GM19238 (cell line): ENCODE results near the gene CDSN.
"Not testable (repeated sequence)": the region's sequence is repeated elsewhere in the genome, so short reads cannot be mapped to it uniquely, and the experiment has no call there.

ENCODE experiments used
- DNase-seq: peaks from one replicate; pipeline ENCODE4 v3.0.0; 2011; ENCODE audit warnings: low spot score; ENCODE audit not compliant: insufficient read length

CDSN gene

GRCh38 chr6:31120151-31120915 is at the start of gene CDSN:
Gene CDSN, minus strand, starts transcription at chr6:31120446. Its CDS starts 27 bp downstream, at chr6:31120419.
- no peak for DNase-seq

DNA sequence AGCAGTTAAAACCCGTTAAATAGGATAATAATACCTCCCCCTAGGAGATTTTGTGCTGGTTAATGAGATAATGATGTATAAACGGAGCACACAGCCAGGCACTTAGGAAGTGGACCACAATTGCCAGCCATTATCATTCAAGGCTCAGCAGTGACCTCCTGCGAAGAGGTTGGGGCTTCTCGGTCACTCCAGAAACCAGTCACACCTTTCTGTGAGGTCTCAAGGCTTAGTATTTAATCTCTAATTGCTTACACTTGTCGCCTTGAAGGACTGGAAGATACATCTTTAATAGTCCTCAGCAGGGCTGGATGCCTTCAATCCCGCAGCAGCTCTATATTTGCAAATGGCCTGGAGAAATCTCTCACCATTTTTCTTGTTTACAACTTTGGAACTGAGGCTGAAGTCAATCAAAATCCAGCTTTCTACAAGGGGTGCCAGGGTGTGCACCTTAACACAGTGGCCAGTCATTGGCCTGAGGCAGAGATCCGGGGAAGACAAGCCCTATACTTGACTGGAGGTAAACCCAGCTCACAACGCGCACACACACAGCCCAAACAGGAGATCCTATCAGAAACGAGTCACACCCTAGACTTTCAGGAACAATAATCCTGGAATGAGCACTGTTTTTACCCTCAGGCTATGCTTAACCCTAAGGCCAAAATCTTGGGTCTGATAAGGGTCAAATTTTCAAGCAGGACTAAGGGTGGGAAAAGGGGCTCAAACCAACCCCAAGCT is 49.0 kb upstream of the CDSN start:
- DNase-seq, result no peak

DNA sequence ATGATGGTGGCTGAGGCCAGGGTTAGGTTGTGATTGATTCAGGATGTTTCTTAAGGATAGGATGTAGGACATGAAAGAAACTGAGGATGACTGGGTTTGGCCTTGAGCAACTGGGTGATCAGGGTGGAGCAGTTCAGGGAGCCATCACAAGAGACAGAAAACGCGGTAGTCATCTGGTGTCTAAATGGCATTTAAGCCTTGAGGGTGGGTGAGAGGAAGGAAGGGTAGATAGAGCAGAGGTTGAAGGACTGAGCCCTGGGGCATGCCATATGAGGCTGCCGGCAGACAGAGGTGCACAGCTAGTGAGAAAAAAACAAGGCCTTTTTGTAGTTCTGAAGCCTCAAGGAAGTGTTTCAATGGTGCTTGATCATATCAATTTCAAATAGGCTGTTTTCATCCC is 48.4 kb upstream of the CDSN start:
- no peak for DNase-seq

DNA sequence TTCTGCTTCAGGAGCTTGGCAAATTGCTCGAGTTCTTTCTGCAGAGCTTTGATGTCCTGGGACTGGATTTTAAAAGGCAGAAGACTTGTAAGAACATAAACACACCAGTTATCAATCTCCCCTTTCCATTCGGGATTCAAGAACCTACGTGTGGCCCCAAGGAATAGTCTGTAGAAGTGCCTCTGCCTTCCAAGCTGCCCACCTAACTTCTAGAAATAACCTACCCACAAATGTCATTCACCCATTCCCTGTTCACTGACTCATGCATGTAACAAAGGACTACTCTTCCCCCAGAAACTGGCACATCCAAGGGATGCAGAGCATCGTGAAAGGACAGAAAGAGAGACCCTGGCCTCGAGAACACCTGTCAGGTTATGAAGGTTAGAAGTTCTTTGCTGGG is 45.7 kb upstream of the CDSN start:
- DNase-seq, result no peak

- not testable (repeated sequence) for DNase-seq
Measured at GRCh38 chr6:31165064-31165832, 45.0 kb upstream of the CDSN start.

GRCh38 chr6:31164475-31165063 is 44.3 kb upstream of the CDSN start:
- not testable (repeated sequence) for DNase-seq

GRCh38 chr6:31163922-31164321 is 43.7 kb upstream of the CDSN start:
- no peak for DNase-seq

DNA sequence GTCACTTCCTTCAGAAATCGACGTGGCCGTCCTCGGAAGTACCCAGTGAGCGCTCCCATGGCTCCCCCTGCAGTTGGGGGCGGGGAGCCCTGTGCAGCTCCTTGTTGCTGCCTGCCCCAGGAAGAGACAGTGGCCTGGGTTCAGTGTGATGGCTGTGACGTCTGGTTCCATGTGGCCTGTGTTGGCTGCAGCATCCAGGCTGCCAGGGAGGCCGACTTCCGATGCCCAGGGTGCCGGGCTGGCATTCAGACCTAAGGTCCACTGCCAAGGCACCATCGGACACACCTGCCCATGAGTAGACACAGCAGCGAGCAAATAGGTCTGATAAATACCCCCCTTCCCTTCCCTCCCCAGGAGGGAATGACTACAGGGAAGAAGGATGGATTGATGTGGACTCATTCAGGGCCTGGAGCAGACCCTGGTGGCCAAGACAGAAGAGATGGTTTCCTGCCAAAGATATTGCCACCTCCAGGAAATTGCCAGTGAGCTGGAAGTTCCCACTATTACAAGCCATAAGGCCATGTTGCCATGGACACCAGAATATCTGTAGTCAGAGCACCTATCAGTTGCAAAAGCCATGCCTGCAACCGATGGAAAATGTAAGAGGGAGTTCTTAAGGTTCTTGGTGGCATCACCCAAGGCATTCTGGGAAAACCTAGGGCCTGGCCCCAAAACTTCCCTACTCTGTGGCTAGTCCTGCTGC is 42.4 kb upstream of the CDSN start:
- no peak for DNase-seq

- no peak for DNase-seq
Measured at GRCh38 chr6:31161216-31162126, 41.2 kb upstream of the CDSN start.

DNA sequence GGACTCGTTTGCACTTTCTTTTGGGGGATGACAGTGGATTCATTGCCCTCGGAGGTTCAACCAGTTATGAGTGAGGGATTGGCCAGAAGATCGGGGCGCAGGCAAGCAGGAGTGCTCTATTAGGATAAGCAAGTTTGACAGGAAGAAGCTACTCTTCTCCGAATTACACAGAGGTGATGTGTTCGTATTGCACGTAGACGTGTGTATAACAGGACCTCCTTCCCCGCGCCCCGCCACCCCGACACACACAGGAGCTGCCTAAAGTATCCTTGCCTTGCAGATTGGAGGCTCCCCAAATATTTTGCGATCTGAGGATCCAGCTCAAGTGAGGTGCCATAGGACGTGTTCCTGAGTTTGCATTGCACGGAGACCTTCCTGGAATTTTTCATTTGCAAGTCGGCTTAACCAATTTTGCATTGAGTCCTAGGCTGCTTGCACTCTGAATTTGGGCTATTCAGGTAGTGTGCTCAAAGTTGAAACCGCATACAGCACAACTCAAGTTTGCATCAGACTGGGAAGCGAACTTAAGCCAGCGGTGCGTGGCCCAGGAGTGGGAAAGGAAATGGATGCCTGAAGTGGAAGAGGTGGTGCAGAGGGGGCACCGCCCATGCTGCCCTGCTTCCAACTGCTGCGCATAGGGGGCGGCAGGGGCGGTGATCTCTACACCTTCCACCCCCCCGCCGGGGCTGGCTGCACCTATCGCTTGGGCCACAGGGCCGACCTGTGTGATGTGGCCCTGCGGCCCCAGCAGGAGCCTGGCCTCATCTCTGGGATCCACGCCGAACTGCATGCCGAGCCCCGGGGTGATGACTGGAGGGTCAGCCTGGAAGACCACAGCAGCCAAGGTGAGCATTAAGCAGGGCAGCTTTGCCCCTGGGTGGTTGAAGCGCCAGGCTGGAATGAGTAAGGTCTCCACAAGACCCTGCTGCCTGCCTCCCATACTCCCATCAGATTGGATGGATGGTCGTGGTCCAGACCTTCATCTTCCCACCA is 38.9 kb upstream of the CDSN start:
- no peak for DNase-seq

DNA sequence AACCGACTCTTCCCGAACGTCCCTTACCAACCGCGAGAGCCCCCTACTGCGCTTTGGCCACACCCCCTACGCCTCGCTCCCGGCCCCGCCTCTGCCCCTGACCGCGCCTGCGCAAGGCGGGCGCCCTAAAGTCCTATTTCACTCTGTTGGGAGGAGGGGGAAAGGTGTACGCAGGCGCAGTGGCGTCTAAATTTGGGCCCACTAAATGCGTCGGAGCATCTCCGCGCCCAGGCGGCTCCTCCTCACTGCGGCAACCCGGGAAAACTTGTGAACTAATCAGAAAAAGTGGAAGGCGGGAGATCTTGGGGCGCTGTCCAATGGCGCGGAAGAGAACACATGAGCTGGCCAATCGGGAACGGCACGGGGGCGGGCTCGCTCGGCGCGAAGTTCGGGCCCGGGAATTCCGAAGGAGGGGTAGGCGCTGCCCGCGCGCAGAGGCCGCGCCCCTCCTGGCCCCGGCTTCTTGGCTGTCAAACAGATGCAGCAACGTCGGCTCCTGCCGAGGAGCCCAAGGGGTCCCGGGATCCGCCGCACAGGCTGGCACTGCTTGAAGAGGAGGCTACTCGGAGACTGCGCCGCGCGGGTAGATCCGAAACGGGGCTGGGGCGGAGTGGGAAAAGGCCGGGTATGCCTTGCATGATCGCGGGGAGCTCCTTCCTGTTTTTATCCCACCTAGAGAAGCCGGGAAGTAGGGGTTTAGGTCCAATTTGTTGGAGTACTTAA is 38.1 kb upstream of the CDSN start, which contains the start of gene TCF19:
Gene TCF19, plus strand, starts transcription at position 450 of the 723 bp plus-strand sequence. CDS start 881 bp downstream, outside the sequence.
- DNase-seq, result peak; percentile 97

DNA sequence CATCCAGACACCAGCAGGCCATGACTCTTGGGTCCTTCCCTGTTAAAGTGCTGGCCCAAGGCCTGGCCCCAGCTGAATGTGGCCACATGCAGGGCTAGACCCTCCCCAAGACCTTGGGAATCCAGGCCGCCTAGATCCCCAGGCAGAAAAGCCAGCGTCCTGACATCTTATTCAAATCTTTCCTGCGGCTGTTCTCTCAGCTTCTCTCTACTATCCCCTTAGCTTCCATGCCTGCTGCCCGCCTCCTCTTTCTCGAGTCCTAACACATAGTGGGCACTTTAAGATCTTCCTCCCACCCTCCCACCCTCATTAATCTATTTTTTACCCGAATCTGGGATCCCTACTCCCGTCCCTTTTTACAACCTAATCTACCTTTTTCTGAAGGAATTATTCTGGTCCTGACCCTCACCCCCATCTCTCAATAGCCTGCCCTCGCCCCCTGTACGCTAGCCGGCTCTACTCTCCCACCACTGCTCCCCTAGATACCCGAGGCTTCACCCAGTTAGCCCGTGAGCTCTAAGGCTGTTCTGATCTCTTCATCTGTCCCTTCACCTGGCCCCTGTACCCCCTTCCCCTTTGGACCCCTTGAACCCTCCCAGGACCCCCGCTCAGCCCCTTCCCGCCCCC is 37.4 kb upstream of the CDSN start, which contains the start of gene CCHCR1:
Gene CCHCR1, minus strand, starts transcription at position 290 of the 627 bp plus-strand sequence. Its CDS starts 202 bp downstream, at position 88.
- DNase-seq, result no peak

- no peak for DNase-seq
Measured at GRCh38 chr6:31156641-31157040, 36.4 kb upstream of the CDSN start.

- DNase-seq, result no peak
Measured at GRCh38 chr6:31154436-31154835, 34.2 kb upstream of the CDSN start.

GRCh38 chr6:31152781-31153180 is 32.5 kb upstream of the CDSN start:
- no peak for DNase-seq

DNA sequence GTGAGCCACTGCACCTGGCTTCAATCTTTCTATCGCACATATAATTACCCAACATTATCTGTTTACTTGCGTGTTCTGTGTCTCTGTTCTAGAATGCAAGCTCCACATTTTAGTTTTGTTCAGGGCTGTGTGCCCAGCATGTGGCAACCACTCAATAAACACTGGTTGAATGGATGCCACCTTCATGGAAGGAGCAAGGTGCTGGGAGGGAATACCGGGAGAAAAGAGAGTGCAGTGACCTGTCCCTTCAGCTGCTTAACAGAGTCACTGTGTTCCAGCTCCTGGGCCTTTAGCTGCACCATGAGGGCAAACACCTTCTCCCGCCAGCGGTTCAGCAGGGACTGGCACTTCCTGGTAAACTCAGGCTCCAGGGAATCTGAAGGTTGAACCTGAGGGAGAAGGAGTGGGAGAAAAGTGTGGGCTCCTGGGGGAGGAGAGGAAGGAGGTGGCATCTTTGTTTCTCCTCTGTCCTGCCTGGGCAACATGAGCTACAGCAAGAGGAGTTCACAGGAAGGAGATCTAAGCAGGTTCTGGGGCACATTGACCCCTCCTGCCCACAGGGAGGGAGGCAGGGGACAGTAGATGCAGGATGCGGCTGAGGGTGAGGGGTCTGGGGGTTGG is 29.7 kb upstream of the CDSN start:
- no peak for DNase-seq

DNA sequence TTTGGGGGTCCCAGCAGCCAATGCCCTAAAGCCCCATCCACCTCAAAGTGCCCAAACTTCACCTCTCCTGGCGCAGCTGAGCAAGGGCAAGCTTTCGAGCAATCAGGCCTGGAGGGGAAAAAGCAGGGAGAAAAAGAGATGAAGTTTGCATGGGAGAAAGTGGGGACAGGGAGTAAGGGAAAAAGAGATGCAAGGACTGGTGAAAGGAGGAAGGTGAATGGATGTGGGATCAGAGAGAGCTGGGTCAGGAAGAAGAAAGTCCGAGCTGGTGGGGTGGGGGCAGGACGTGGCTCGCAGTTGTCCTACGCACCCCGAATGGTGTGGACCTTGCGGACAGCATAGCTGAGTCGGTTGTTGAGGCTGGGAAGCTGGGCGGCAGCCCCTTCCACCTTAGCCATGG is 25.1 kb upstream of the CDSN start:
- no peak for DNase-seq
